H9 (cell line): ENCODE measurements around the gene VWA8. TPM values are rescaled to one million over a fixed set of nuclear protein-coding genes. Genes with fewer than 3 reads are reported as not detected.
A peak's percentile ranks its signal among the peaks of the same experiment; 100 is the strongest.

Source experiments
- DNase-seq: peaks from one replicate; pipeline ENCODE4 v3.0.0-alpha.2; 2017
- H2AFZ ChIP-seq: one replicate; pipeline ENCODE4 v1.6.1; 2013; ENCODE audit warnings: mild to moderate bottlenecking, low read length, control low read depth, moderate library complexity
- H2AK5ac ChIP-seq: 2 replicates; pipeline ENCODE4 v1.6.1; 2013; ENCODE audit warnings: low read length, control low read depth, mixed read lengths; ENCODE audit not compliant: insufficient read length
- H2BK120ac ChIP-seq: one replicate; pipeline ENCODE4 v1.6.1; 2013; ENCODE audit warnings: low read depth, mild to moderate bottlenecking, low read length, control low read depth, inconsistent platforms; ENCODE audit not compliant: poor library complexity, severe bottlenecking
- H2BK12ac ChIP-seq: 2 replicates; pipeline ENCODE4 v1.6.1; 2013; ENCODE audit warnings: low read length, control low read depth, mixed read lengths, low read depth; ENCODE audit not compliant: insufficient read length
- H2BK15ac ChIP-seq: 2 replicates; pipeline ENCODE4 v1.6.1; 2013; ENCODE audit warnings: low read depth, low read length, control low read depth
- H2BK20ac ChIP-seq: one replicate; pipeline ENCODE4 v1.6.1; 2013; ENCODE audit warnings: low read depth, mild to moderate bottlenecking, low read length, control low read depth, inconsistent platforms; ENCODE audit not compliant: poor library complexity, severe bottlenecking
- H2BK5ac ChIP-seq: 2 replicates; pipeline ENCODE4 v1.6.1; 2013; ENCODE audit warnings: low read length, control low read depth, mixed read lengths; ENCODE audit not compliant: insufficient read length
- H3K14ac ChIP-seq: 2 replicates; pipeline ENCODE4 v1.6.1; 2013; ENCODE audit warnings: low read length, control low read depth; ENCODE audit not compliant: insufficient read depth
- H3K18ac ChIP-seq: 2 replicates; pipeline ENCODE4 v1.6.1; 2013; ENCODE audit warnings: low read depth, mild to moderate bottlenecking, mixed read lengths, low read length, control low read depth; ENCODE audit not compliant: insufficient read length
- H3K23ac ChIP-seq: 2 replicates; pipeline ENCODE4 v1.6.1; 2013; ENCODE audit warnings: low read length, control low read depth, mixed read lengths, low read depth; ENCODE audit not compliant: insufficient read length
- H3K23me2 ChIP-seq: 2 replicates; pipeline ENCODE4 v1.6.1; 2013; ENCODE audit warnings: low read depth, mild to moderate bottlenecking, mixed read lengths, low read length, control low read depth; ENCODE audit not compliant: insufficient read length, poor library complexity, severe bottlenecking
- H3K27ac ChIP-seq: 2 replicates; pipeline ENCODE4 v1.5.1; 2013; ENCODE audit warnings: low read length, control low read depth, mixed read lengths, low read depth; ENCODE audit not compliant: insufficient read length
- H3K27me3 ChIP-seq: 2 replicates; pipeline ENCODE4 v1.6.1; 2013; ENCODE audit warnings: low read length, control low read depth, inconsistent platforms; ENCODE audit not compliant: insufficient read depth
- H3K4ac ChIP-seq: 2 replicates; pipeline ENCODE4 v1.6.1; 2013; ENCODE audit warnings: low read depth, mild to moderate bottlenecking, control low read depth, inconsistent platforms, low read length, moderate library complexity
- H3K4me1 ChIP-seq: 2 replicates; pipeline ENCODE4 v1.6.1; 2013; ENCODE audit warnings: low read length, control low read depth, inconsistent platforms; ENCODE audit not compliant: insufficient read depth
- H3K4me2 ChIP-seq: 2 replicates; pipeline ENCODE4 v1.6.1; 2013; ENCODE audit warnings: low read length, control low read depth, mixed read lengths; ENCODE audit not compliant: insufficient read length, insufficient read depth
- H3K56ac ChIP-seq: 2 replicates; pipeline ENCODE4 v1.6.1; 2013; ENCODE audit warnings: low read depth, mild to moderate bottlenecking, mixed read lengths, low read length, control low read depth; ENCODE audit not compliant: insufficient read length
- H3K79me1 ChIP-seq: 2 replicates; pipeline ENCODE4 v1.6.1; 2013; ENCODE audit warnings: low read depth, mild to moderate bottlenecking, moderate library complexity, low read length, control low read depth, inconsistent platforms; ENCODE audit not compliant: insufficient read depth, poor library complexity, severe bottlenecking
- H3K79me2 ChIP-seq: 2 replicates; pipeline ENCODE4 v1.6.1; 2013; ENCODE audit warnings: low read length, control low read depth, inconsistent platforms; ENCODE audit not compliant: insufficient read depth
- H3K9ac ChIP-seq: 2 replicates; pipeline ENCODE4 v1.6.1; 2013; ENCODE audit warnings: low read length, control low read depth, mixed read lengths; ENCODE audit not compliant: insufficient read length; ENCODE audit errors: extremely low read depth
- H3K9me3 ChIP-seq: one replicate; pipeline ENCODE4 v1.6.1; 2013; ENCODE audit warnings: low read depth, low read length, inconsistent platforms; ENCODE audit not compliant: control insufficient read depth
- H3T11ph ChIP-seq: one replicate; pipeline ENCODE4 v1.6.1; 2013; ENCODE audit warnings: mild to moderate bottlenecking, low read length, control low read depth, inconsistent platforms
- H4K20me1 ChIP-seq: one replicate; pipeline ENCODE4 v1.6.1; 2013; ENCODE audit not compliant: control insufficient read depth, insufficient read length, insufficient read depth
- H4K5ac ChIP-seq: 2 replicates; pipeline ENCODE4 v1.6.1; 2013; ENCODE audit warnings: low read depth, mild to moderate bottlenecking, mixed read lengths, low read length, control low read depth; ENCODE audit not compliant: insufficient read length
- H4K8ac ChIP-seq: replicated peaks from 2 replicates; pipeline ENCODE4 v1.6.1; 2013; ENCODE audit warnings: low read length, control low read depth, mixed read lengths, low read depth; ENCODE audit not compliant: insufficient read length
- H4K91ac ChIP-seq: 2 replicates; pipeline ENCODE4 v1.6.1; 2013; ENCODE audit warnings: low read depth, mild to moderate bottlenecking, moderate library complexity, mixed read lengths, low read length, control low read depth; ENCODE audit not compliant: insufficient read length
- H3K27ac Mint-ChIP-seq, 3 experiments: 2 replicates in 2 of 3; 3 replicates in 1 of 3; pipeline ENCODE4 v1.8.0; 2020 to 2021; ENCODE audit warnings: mixed read lengths in 3 of 3, mild to moderate bottlenecking in 1 of 3, moderate library complexity in 1 of 3
- H3K27me3 Mint-ChIP-seq: 2 replicates; pipeline ENCODE4 v1.8.0; 2021; ENCODE audit warnings: low read depth, mild to moderate bottlenecking, moderate library complexity, mixed read lengths
- H3K36me3 Mint-ChIP-seq, 3 experiments: 2 replicates in 2 of 3; 3 replicates in 1 of 3; pipeline ENCODE4 v1.8.0; 2020 to 2021; ENCODE audit warnings: low read depth in 3 of 3, mixed read lengths in 3 of 3; ENCODE audit not compliant: insufficient read depth in 1 of 3
- H3K4me1 Mint-ChIP-seq, 2 experiments: 2 replicates each; pipeline ENCODE4 v1.8.0; 2020; ENCODE audit warnings: mixed read lengths in 2 of 2
- H3K4me3 Mint-ChIP-seq, 2 experiments: 2 replicates in 1 of 2; 3 replicates in 1 of 2; pipeline ENCODE4 v1.8.0; 2020 to 2021; ENCODE audit warnings: mild to moderate bottlenecking in 2 of 2, mixed read lengths in 2 of 2, moderate library complexity in 1 of 2
- H3K9me3 Mint-ChIP-seq, 2 experiments: 2 replicates in 1 of 2; 3 replicates in 1 of 2; pipeline ENCODE4 v1.8.0; 2020; ENCODE audit warnings: mild to moderate bottlenecking in 2 of 2, mixed read lengths in 2 of 2, moderate library complexity in 1 of 2
- WGBS: extraction: QIAGEN DNeasy Blood & Tissue Kit; methylation state at CpG from one replicate; pipeline ENCODE4 v1.1.7; 2013; ENCODE audit warnings: missing lambda C conversion rate, low lambda C conversion rate, mixed read lengths; ENCODE audit not compliant: insufficient read length; ENCODE audit errors: extremely low coverage; 5-methylcytosine and 5-hydroxymethylcytosine counted together
- total RNA-seq: library from RNA; stranded (reverse); gene quantifications from 2 replicates; pipeline ENCODE4 v1.2.1, GENCODE V29; 2021
- TF ChIP-seq, protein P1 (sequence below): fragments of 200-600 bp; sonication (generic); conservative IDR thresholded peaks from 3 replicates; pipeline ENCODE4 v1.8.0; 2021; ENCODE audit warnings: antibody characterized with exemption, mild to moderate bottlenecking

VWA8 gene
- total RNA-seq, 1 experiment from 2014 or later, result 17.4 TPM

DNA sequence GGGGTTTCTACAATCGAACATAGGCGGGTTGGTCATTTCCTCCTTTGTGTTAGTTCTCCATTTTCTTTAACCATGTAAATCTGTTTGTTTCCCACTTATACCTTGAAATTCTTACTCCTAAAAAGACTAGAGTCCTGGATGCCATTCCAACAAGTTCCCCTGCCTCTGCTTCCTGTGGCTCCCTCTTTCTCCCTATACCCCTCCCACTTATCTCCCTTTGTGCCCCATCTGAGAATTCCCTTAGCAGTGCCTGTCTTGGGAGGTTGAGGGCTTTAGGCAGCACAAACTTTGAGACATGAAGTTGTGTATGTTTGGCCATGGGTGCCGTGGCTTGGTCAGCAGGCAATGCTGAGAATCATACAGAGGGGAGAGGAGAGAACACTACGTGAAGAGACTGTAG is 327.1 kb downstream of the VWA8 start:
- H3K4me1 ChIP-seq, result no peaks in the 10 kb centered on the region

More for the DNA sequence above, 327.1 kb downstream of the VWA8 start:
- Histone ChIP-seq H3K4me2 (no peak overlapping the region), H2BK120ac (no peak overlapping the region), H3K79me2 (no peaks in the 10 kb centered on the region), H4K91ac (no peak overlapping the region), H4K20me1 (no peaks in the 10 kb centered on the region), H2AK5ac (no peak overlapping the region), H3K9ac (no peak overlapping the region), H3K23ac (no peak overlapping the region), H4K8ac (no peak overlapping the region), H3K4ac (no peak overlapping the region), H3K79me1 (no peaks in the 10 kb centered on the region), H3T11ph (no peak overlapping the region), H3K23me2 (no peaks in the 10 kb centered on the region), H3K27me3 (no peaks in the 10 kb centered on the region), H2BK5ac (no peak overlapping the region), H3K56ac (no peak overlapping the region), H2BK15ac (no peak overlapping the region), H2BK12ac (no peak overlapping the region), H3K27ac (no peak overlapping the region), H3K9me3 (no peaks in the 10 kb centered on the region), H2BK20ac (no peak overlapping the region), H2AFZ (no peak overlapping the region), H4K5ac (no peak overlapping the region), H3K14ac (no peak overlapping the region), H3K18ac (no peak overlapping the region)
- Mint-ChIP-seq H3K4me1 (peaks cover 3 to 4% of the 10 kb centered on the region in 2 experiments), H3K27ac (peak overlapping the region in 2 of 3 experiments; percentile 75 to 89; a peak in 4 of 7 replicates), H3K36me3 (peaks cover 0 to 4% (median 0%) of the 10 kb centered on the region in 3 experiments; a peak in 3 of 7 replicates), H3K4me3 (no peak overlapping the region), H3K27me3 (no peaks in the 10 kb centered on the region), H3K9me3 (no peaks in the 10 kb centered on the region; a peak in 2 of 5 replicates)
- TF ChIP-seq, protein P1, sequence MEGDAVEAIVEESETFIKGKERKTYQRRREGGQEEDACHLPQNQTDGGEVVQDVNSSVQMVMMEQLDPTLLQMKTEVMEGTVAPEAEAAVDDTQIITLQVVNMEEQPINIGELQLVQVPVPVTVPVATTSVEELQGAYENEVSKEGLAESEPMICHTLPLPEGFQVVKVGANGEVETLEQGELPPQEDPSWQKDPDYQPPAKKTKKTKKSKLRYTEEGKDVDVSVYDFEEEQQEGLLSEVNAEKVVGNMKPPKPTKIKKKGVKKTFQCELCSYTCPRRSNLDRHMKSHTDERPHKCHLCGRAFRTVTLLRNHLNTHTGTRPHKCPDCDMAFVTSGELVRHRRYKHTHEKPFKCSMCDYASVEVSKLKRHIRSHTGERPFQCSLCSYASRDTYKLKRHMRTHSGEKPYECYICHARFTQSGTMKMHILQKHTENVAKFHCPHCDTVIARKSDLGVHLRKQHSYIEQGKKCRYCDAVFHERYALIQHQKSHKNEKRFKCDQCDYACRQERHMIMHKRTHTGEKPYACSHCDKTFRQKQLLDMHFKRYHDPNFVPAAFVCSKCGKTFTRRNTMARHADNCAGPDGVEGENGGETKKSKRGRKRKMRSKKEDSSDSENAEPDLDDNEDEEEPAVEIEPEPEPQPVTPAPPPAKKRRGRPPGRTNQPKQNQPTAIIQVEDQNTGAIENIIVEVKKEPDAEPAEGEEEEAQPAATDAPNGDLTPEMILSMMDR, result no peak
- no peak for DNase-seq
- WGBS, result no CpG with 5 or more reads among the region's 4 CpGs
